ENCODE results near the gene VAPA. TPM values are rescaled to one million over a fixed set of nuclear protein-coding genes. Genes with fewer than 3 reads are reported as not detected.

The VAPA gene
- total and polyA plus RNA-seq, 3 experiments from 2014 or later = 167 to 228 (median 193) TPM

GRCh38 chr18:9996094-9996493, 82.3 kb downstream of the VAPA start:
- H3K9me3 Mint-ChIP-seq = peaks cover 21 to 28% (median 28%) of the 10 kb centered on the region in 5 donors

DNA sequence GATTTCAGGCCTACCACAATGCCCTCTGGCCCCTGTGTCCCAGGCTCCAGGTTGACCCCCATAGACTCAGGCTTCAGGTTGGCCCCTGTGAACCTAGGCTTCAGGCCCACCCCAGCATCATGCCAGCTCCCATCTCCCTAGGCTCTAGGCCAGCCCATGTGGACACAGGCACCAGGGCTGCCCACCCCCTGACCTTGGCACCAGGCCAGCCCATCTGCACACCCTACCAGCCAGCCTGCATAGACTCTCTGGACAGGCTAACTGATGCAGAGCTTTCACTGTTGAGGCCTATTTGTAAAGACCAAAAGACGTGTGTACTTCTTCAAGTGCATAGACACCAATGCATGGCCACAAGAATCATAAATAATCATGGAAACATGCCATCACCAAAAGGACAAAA, 83.9 kb downstream of the VAPA start:
- Histone ChIP-seq H3K4me3 (ENCODE audit: low read length) (no peak overlapping the region), H3K9me3 (ENCODE audit: low read length) (no peaks in the 10 kb centered on the region), H3K27me3 (ENCODE audit: insufficient read depth, low read length, poor library complexity, severe bottlenecking) (no peaks in the 10 kb centered on the region), H3K36me3 (ENCODE audit: insufficient read depth, low read length) (no peaks in the 10 kb centered on the region), H3K27ac (ENCODE audit: low read depth, low read length) (no peak overlapping the region), H3K4me1 (ENCODE audit: insufficient read depth, low read length) (no peaks in the 10 kb centered on the region)
- no peak for DNase-seq
- ChIA-PET CTCF (no interaction called here), POLR2A (no interaction called here)
- no peak overlapping the region for H3K4me3 Mint-ChIP-seq
- H3K27ac Mint-ChIP-seq = no peak overlapping the region
- no peaks in the 10 kb centered on the region for H3K4me1 Mint-ChIP-seq
- H3K9me3 Mint-ChIP-seq = peaks cover 21 to 28% (median 28%) of the 10 kb centered on the region in 5 donors
- peaks cover 8 to 19% of the 10 kb centered on the region in 2 donors for H3K27me3 Mint-ChIP-seq
- H3K36me3 Mint-ChIP-seq = peaks cover 0 to 19% (median 0%) of the 10 kb centered on the region in 3 donors

More at GRCh38 chr18:9996094-9996493, 82.3 kb downstream of the VAPA start:
- Mint-ChIP-seq H3K27me3 (peaks cover 14 to 28% of the 10 kb centered on the region in 2 donors), H3K36me3 (peaks cover 0 to 19% (median 0%) of the 10 kb centered on the region in 3 donors), H3K4me3 (no peak overlapping the region), H3K27ac (no peak overlapping the region), H3K4me1 (no peaks in the 10 kb centered on the region)
- H3K4me3 ChIP-seq (ENCODE audit: low read length) = no peak overlapping the region
- no peaks in the 10 kb centered on the region for H3K36me3 ChIP-seq (ENCODE audit: insufficient read depth, low read length)
- H3K27ac ChIP-seq (ENCODE audit: low read depth, low read length) = no peak overlapping the region
- ChIA-PET POLR2A (no interaction called here), CTCF (no interaction called here)
- DNase-seq = no peak
- no peaks in the 10 kb centered on the region for H3K9me3 ChIP-seq (ENCODE audit: low read length)
- H3K27me3 ChIP-seq (ENCODE audit: insufficient read depth, low read length, poor library complexity, severe bottlenecking) = no peaks in the 10 kb centered on the region
- no peaks in the 10 kb centered on the region for H3K4me1 ChIP-seq (ENCODE audit: insufficient read depth, low read length)

GRCh38 chr18:9998330-9998729, 84.5 kb downstream of the VAPA start:
- Histone ChIP-seq H3K9me3 (ENCODE audit: low read length) (no peaks in the 10 kb centered on the region), H3K27ac (ENCODE audit: low read depth, low read length) (no peak overlapping the region), H3K4me1 (ENCODE audit: insufficient read depth, low read length) (no peaks in the 10 kb centered on the region), H3K4me3 (ENCODE audit: low read length) (no peak overlapping the region), H3K36me3 (ENCODE audit: insufficient read depth, low read length) (no peaks in the 10 kb centered on the region), H3K27me3 (ENCODE audit: insufficient read depth, low read length, poor library complexity, severe bottlenecking) (no peaks in the 10 kb centered on the region)
- Mint-ChIP-seq H3K4me3 (no peak overlapping the region), H3K4me1 (no peaks in the 10 kb centered on the region), H3K36me3 (peaks cover 0 to 19% (median 0%) of the 10 kb centered on the region in 3 donors), H3K27me3 (peaks cover 9 to 15% of the 10 kb centered on the region in 2 donors), H3K27ac (no peak overlapping the region), H3K9me3 (peaks cover 21 to 28% (median 28%) of the 10 kb centered on the region in 5 donors)
- POLR2A ChIA-PET = no interaction called here
- no peak for DNase-seq
- CTCF ChIA-PET = no interaction called here

DNA sequence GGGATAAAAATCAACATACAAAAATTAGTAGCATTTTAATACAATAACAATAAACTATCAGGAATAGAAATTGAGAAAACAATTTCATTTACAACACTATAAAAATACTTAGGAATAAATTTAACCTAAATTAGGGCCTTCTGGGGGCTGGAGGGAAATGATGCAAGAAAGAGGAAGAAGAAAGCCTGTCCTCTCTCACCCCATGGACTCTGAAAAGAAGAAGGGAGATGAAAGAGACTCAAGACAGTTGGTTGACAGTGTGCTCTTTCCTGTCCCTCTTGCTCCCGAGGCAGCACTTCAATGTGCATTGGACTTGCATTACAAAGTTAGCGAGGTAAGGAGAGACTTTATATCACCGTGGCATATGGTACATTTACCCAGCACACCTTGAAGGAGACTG, 88.5 kb downstream of the VAPA start:
- ChIA-PET CTCF (no interaction called here), POLR2A (no interaction called here)
- H3K9me3 ChIP-seq (ENCODE audit: low read length) = no peaks in the 10 kb centered on the region
- no peaks in the 10 kb centered on the region for H3K27me3 ChIP-seq (ENCODE audit: insufficient read depth, low read length, poor library complexity, severe bottlenecking)
- no peaks in the 10 kb centered on the region for H3K36me3 ChIP-seq (ENCODE audit: insufficient read depth, low read length)
- Mint-ChIP-seq H3K4me3 (no peak overlapping the region), H3K4me1 (no peaks in the 10 kb centered on the region), H3K27ac (no peak overlapping the region), H3K36me3 (peaks cover 0 to 12% (median 0%) of the 10 kb centered on the region in 3 donors), H3K27me3 (peaks cover 4 to 5% of the 10 kb centered on the region in 2 donors), H3K9me3 (peaks cover 15 to 25% (median 22%) of the 10 kb centered on the region in 5 donors)
- DNase-seq = no peak
- H3K27ac ChIP-seq (ENCODE audit: low read depth, low read length) = no peak overlapping the region
- no peak overlapping the region for H3K4me3 ChIP-seq (ENCODE audit: low read length)
- no peaks in the 10 kb centered on the region for H3K4me1 ChIP-seq (ENCODE audit: insufficient read depth, low read length)

- ChIA-PET CTCF (no interaction called here), POLR2A (no interaction called here)
- no peak for DNase-seq
- H3K4me3 Mint-ChIP-seq = no peak overlapping the region
- peaks cover 0 to 6% (median 0%) of the 10 kb centered on the region in 3 donors for H3K36me3 Mint-ChIP-seq
- no peaks in the 10 kb centered on the region for H3K4me1 ChIP-seq (ENCODE audit: insufficient read depth, low read length)
- H3K27me3 ChIP-seq (ENCODE audit: insufficient read depth, low read length, poor library complexity, severe bottlenecking) = no peaks in the 10 kb centered on the region
- peaks cover 11 to 18% (median 14%) of the 10 kb centered on the region in 5 donors for H3K9me3 Mint-ChIP-seq
- H3K27ac ChIP-seq (ENCODE audit: low read depth, low read length) = no peak overlapping the region
- no peak overlapping the region for H3K27ac Mint-ChIP-seq
- no peaks in the 10 kb centered on the region for H3K9me3 ChIP-seq (ENCODE audit: low read length)
- no peaks in the 10 kb centered on the region for H3K4me1 Mint-ChIP-seq
- H3K27me3 Mint-ChIP-seq = peaks cover under 1 to 5% of the 10 kb centered on the region in 2 donors
- no peak overlapping the region for H3K4me3 ChIP-seq (ENCODE audit: low read length)
- no peaks in the 10 kb centered on the region for H3K36me3 ChIP-seq (ENCODE audit: insufficient read depth, low read length)
These were observed 89.5 kb downstream of the VAPA start for GRCh38 chr18:10003281-10003680.

- no peaks in the 10 kb centered on the region for H3K36me3 ChIP-seq (ENCODE audit: insufficient read depth, low read length)
- no peak overlapping the region for H3K4me3 ChIP-seq (ENCODE audit: low read length)
- H3K4me1 Mint-ChIP-seq = no peaks in the 10 kb centered on the region
- ChIA-PET POLR2A (no interaction called here), CTCF (no interaction called here)
- H3K9me3 Mint-ChIP-seq = peaks cover 5 to 12% (median 8%) of the 10 kb centered on the region in 5 donors
- DNase-seq = no peak
- no peaks in the 10 kb centered on the region for H3K27me3 ChIP-seq (ENCODE audit: insufficient read depth, low read length, poor library complexity, severe bottlenecking)
- peaks cover 0 to 5% (median 0%) of the 10 kb centered on the region in 3 donors for H3K36me3 Mint-ChIP-seq
- H3K27me3 Mint-ChIP-seq = peaks cover under 1 to 5% of the 10 kb centered on the region in 2 donors
- no peaks in the 10 kb centered on the region for H3K9me3 ChIP-seq (ENCODE audit: low read length)
- H3K4me1 ChIP-seq (ENCODE audit: insufficient read depth, low read length) = no peaks in the 10 kb centered on the region
- no peak overlapping the region for H3K27ac ChIP-seq (ENCODE audit: low read depth, low read length)
- H3K27ac Mint-ChIP-seq = no peak overlapping the region
- no peak overlapping the region for H3K4me3 Mint-ChIP-seq
These were observed 90.0 kb downstream of the VAPA start for GRCh38 chr18:10003866-10004265.

- H3K4me1 Mint-ChIP-seq = no peaks in the 10 kb centered on the region
- H3K9me3 Mint-ChIP-seq = peaks cover 0 to 2% (median 0%) of the 10 kb centered on the region in 5 donors
- Histone ChIP-seq H3K4me3 (ENCODE audit: low read length) (no peak overlapping the region), H3K27ac (ENCODE audit: low read depth, low read length) (no peak overlapping the region), H3K27me3 (ENCODE audit: insufficient read depth, low read length, poor library complexity, severe bottlenecking) (no peaks in the 10 kb centered on the region), H3K36me3 (ENCODE audit: insufficient read depth, low read length) (no peaks in the 10 kb centered on the region), H3K9me3 (ENCODE audit: low read length) (no peaks in the 10 kb centered on the region), H3K4me1 (ENCODE audit: insufficient read depth, low read length) (no peaks in the 10 kb centered on the region)
- DNase-seq = no peak
- no peaks in the 10 kb centered on the region for H3K36me3 Mint-ChIP-seq
- ChIA-PET POLR2A (no interaction called here), CTCF (no interaction called here)
- no peak overlapping the region for H3K27ac Mint-ChIP-seq
- no peak overlapping the region for H3K4me3 Mint-ChIP-seq
- H3K27me3 Mint-ChIP-seq = peaks cover 8 to 9% of the 10 kb centered on the region in 2 donors
These were observed 92.6 kb downstream of the VAPA start for GRCh38 chr18:10006311-10006893.

GRCh38 chr18:10008006-10008647, 94.3 kb downstream of the VAPA start:
- H3K9me3 Mint-ChIP-seq = peaks cover 0 to 2% (median 0%) of the 10 kb centered on the region in 5 donors
- no peak overlapping the region for H3K4me3 Mint-ChIP-seq
- H3K27me3 Mint-ChIP-seq = peaks cover 7 to 9% of the 10 kb centered on the region in 2 donors
- H3K9me3 ChIP-seq (ENCODE audit: low read length) = no peaks in the 10 kb centered on the region
- H3K4me1 Mint-ChIP-seq = no peaks in the 10 kb centered on the region
- H3K36me3 ChIP-seq (ENCODE audit: insufficient read depth, low read length) = no peaks in the 10 kb centered on the region
- H3K27ac ChIP-seq (ENCODE audit: low read depth, low read length) = no peak overlapping the region
- no peak for DNase-seq
- ChIA-PET POLR2A (no interaction called here), CTCF (no interaction called here)
- H3K27ac Mint-ChIP-seq = no peak overlapping the region
- no peaks in the 10 kb centered on the region for H3K27me3 ChIP-seq (ENCODE audit: insufficient read depth, low read length, poor library complexity, severe bottlenecking)
- no peak overlapping the region for H3K4me3 ChIP-seq (ENCODE audit: low read length)
- no peaks in the 10 kb centered on the region for H3K4me1 ChIP-seq (ENCODE audit: insufficient read depth, low read length)
- no peaks in the 10 kb centered on the region for H3K36me3 Mint-ChIP-seq
